Activated CD4-positive, CD25-positive, alpha-beta regulatory T cell (primary cell): ENCODE results near the gene UBL3.
A peak's percentile ranks its signal among the peaks of the same experiment; 100 is the strongest.

Experiments used
- DNase-seq, 4 experiments: peaks; one replicate each; lab custom pipeline; 2025; lab: John Stamatoyannopoulos, UW

Gene UBL3

GRCh38 chr13:29808264-29808663 lies 42.2 kb downstream of the UBL3 start:
- DNase-seq, result no peak

GRCh38 chr13:29805994-29806979 lies 44.1 kb downstream of the UBL3 start:
- DNase-seq, result no peak

- DNase-seq, result no peak
Observed at GRCh38 chr13:29803221-29803620, 47.2 kb downstream of the UBL3 start.

GRCh38 chr13:29802621-29803020 lies 47.8 kb downstream of the UBL3 start:
- DNase-seq, result no peak

GRCh38 chr13:29801737-29802305 lies 48.6 kb downstream of the UBL3 start:
- no peak for DNase-seq

GRCh38 chr13:29801102-29801501 lies 49.3 kb downstream of the UBL3 start:
- DNase-seq, result no peak

GRCh38 chr13:29800687-29801086 lies 49.7 kb downstream of the UBL3 start:
- DNase-seq, result no peak

- DNase-seq, result no peak
Observed at GRCh38 chr13:29799041-29799440, 51.4 kb downstream of the UBL3 start.

GRCh38 chr13:29791997-29792780 lies 58.2 kb downstream of the UBL3 start:
- no peak for DNase-seq

- no peak for DNase-seq
Observed at GRCh38 chr13:29791508-29791907, 58.9 kb downstream of the UBL3 start.

- DNase-seq, result no peak
Observed at GRCh38 chr13:29786698-29787097, 63.7 kb downstream of the UBL3 start.

- no peak for DNase-seq
Observed at GRCh38 chr13:29785978-29786377, 64.4 kb downstream of the UBL3 start.

- DNase-seq, result no peak
Observed at GRCh38 chr13:29782798-29783197, 67.6 kb downstream of the UBL3 start.

GRCh38 chr13:29774830-29775229 lies 75.6 kb downstream of the UBL3 start:
- DNase-seq, result no peak

- DNase-seq, result no peak
Observed at GRCh38 chr13:29771247-29771646, 79.2 kb downstream of the UBL3 start.

GRCh38 chr13:29767006-29767405 lies 83.4 kb downstream of the UBL3 start:
- no peak for DNase-seq

GRCh38 chr13:29763436-29764180 lies 86.8 kb downstream of the UBL3 start:
- no peak for DNase-seq

GRCh38 chr13:29761815-29762214 lies 88.6 kb downstream of the UBL3 start:
- no peak for DNase-seq

- no peak for DNase-seq
Observed at GRCh38 chr13:29761160-29761559, 89.3 kb downstream of the UBL3 start.

- DNase-seq, result no peak
Observed at GRCh38 chr13:29760544-29760943, 89.9 kb downstream of the UBL3 start.

- DNase-seq, result peak in 3 of 4 experiments; percentile 3 to 30 (median 8)
Observed at GRCh38 chr13:29758531-29759114, 91.8 kb downstream of the UBL3 start.
